GM12878 (cell line): ENCODE data around the gene BACE2. TPM values are rescaled to one million over a fixed set of nuclear protein-coding genes. Genes with fewer than 3 reads are reported as not detected.

Experiments
- HDAC6 ChIP-seq: fragments of 200-600 bp; sonication (generic); IDR thresholded peaks from one replicate; pipeline ENCODE4 v1.8.0; 2017; ENCODE audit warnings: antibody characterized with exemption; ENCODE audit not compliant: unreplicated experiment
- NKRF ChIP-seq: fragments of 450-650 bp; conservative IDR thresholded peaks from 2 replicates; pipeline ENCODE4 v1.6.1; 2017; ENCODE audit warnings: mild to moderate bottlenecking, moderate library complexity
- PBX3 ChIP-seq: IDR thresholded peaks from 2 replicates; pipeline ENCODE4 v1.6.1; 2011; ENCODE audit warnings: mild to moderate bottlenecking, low read depth, low read length, moderate library complexity; ENCODE audit not compliant: insufficient replicate concordance
- SMAD5 ChIP-seq: IDR thresholded peaks from 2 replicates; pipeline ENCODE4 v1.6.1; 2016; ENCODE audit warnings: antibody characterized with exemption, low read depth
- ZNF622 ChIP-seq: fragments of 450-650 bp; IDR thresholded peaks from 2 replicates; pipeline ENCODE4 v1.6.1; 2017; ENCODE audit warnings: mild to moderate bottlenecking, inconsistent platforms
- ZNF687 ChIP-seq: fragments of 450-650 bp; IDR thresholded peaks from 2 replicates; pipeline ENCODE4 v1.6.1; 2017; ENCODE audit warnings: mild to moderate bottlenecking, moderate library complexity
- polyA plus RNA-seq, 11 experiments: library from polyadenylated mRNA; depleted of rRNA in 4 of 11; unstranded in 6 of 11; stranded (reverse) in 5 of 11; fragments of >200 nt; fragmentation: Nextera tagmentation in 4 of 11; fragmentation: Illumina TruSeq in 1 of 11; extraction: Ambion mirVana in 4 of 11; extraction: Trizol in 1 of 11; gene quantifications; 1 replicate in 1 of 11; 2 replicates in 10 of 11; pipeline versions ENCODE4 v1.2.1 to v1.2.3, GENCODE V29; 2011 to 2016; ENCODE audit warnings: inconsistent platforms in 2 of 11, missing spikeins in 2 of 11, low read depth in 1 of 11
- total RNA-seq, 4 experiments: library from RNA; depleted of rRNA in 3 of 4; stranded (reverse); fragments of >200 nt in 3 of 4; fragmentation: Illumina TruSeq in 1 of 4; extraction: Trizol in 1 of 4; gene quantifications; 2 replicates each; pipeline versions ENCODE4 v1.2.1 to v1.2.3, GENCODE V29; 2013 to 2021

Gene BACE2
- total and polyA plus RNA-seq, 10 of the 15 experiments (the other 5 are each of a cell fraction or from before 2014, with no cell fraction given): 0.04 to 0.69 (median 0.18) TPM; not detected in 5

- TF ChIP-seq HDAC6: no peak
- TF ChIP-seq PBX3: no peak
- TF ChIP-seq SMAD5: no peak
- no peak for TF ChIP-seq ZNF687
- no peak for TF ChIP-seq ZNF622
- no peak for TF ChIP-seq NKRF
Observed at GRCh38 chr21:41247561-41248545, 79.9 kb downstream of the BACE2 start (continued).
